Activated T-cell treated with anti-CD3 and anti-CD28 coated beads for 48 hours (primary cell): ENCODE measurements around the gene CDC73.
"Not testable (repeated sequence)": the region's sequence is repeated elsewhere in the genome, so short reads cannot be mapped to it uniquely, and the experiment has no call there.

Experiments used
- DNase-seq: peaks from one replicate; pipeline ENCODE4 v3.0.0-alpha.2; 2020; ENCODE audit warnings: low read depth

Gene CDC73

GRCh38 chr1:193288548-193289080 is 166.8 kb downstream of the CDC73 start:
- not testable (repeated sequence) for DNase-seq

DNA sequence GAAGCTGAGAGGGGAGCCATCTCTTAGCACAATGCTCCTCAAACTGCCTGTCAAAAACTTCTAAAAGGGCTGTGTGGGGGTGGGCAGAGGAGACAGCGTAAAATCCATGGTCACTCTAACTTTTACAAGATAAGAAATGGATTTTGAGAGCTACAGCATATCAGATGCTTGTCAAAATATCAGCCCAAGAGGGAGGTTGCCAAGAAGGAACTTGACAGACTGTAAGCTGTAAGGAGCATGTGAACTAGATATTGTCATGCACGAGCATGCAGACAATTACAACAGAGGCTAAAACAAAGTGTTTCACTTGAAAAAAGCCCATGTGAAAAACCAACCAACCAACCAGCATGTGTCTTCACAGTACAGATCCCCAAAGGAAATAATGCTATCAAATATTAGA is 171.9 kb downstream of the CDC73 start:
- no peak for DNase-seq

- no peak for DNase-seq
Measured at GRCh38 chr1:193299038-193299437, 177.2 kb downstream of the CDC73 start.

- DNase-seq: no peak
Measured at GRCh38 chr1:193301746-193302145, 179.9 kb downstream of the CDC73 start.

DNA sequence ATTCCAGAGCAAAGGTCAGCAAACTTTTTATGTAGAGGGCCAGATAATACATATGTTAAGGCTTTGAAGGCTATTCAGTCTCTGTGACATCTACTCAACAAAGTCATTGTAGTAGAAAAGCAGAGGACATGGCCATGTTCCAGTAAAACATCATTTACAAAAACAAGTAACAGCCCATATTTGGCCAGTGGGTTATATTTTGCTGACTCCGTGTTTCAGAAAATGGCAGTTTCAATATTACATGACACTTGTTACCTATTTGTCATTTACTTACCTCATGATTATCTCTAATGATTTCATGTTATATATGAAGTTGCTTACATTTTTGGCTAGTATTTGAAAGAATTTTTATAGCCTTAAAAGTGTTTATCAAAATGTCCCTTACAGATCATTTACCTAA is 182.0 kb downstream of the CDC73 start:
- no peak for DNase-seq
